ENCODE measurements around the gene SMPDL3A. TPM values are rescaled to one million over a fixed set of nuclear protein-coding genes. Genes with fewer than 3 reads are reported as not detected.

The SMPDL3A gene
- total RNA-seq, 1 donor from 2014 or later = 19.6 TPM

DNA sequence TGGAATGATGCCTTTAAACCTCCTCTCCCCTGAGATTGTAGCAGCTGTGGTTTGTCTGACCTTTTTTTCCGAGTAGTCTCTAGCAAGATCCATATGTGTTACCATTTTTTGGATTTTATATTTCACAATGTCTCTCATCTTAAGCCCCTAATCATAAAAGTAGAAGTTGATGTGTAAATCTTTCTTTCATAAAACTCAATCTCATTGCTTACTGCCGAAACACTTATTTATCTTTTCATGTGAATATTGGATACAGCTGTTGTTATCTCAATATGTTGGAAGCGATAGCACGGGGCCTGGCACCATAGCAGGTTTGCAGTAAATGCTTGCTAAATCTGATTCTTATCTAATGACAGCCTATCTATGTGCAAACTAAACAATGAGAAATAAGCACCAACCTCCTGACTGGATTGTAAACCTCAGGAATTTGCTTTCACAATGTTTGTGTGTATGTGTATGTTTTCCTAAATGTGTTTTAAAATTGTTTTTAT lies 14.2 kb downstream of the SMPDL3A start:
- no peaks in the 10 kb centered on the region for H3K27me3 ChIP-seq
- H3K4me1 ChIP-seq = no peaks in the 10 kb centered on the region
- DNase-seq (no peak), ATAC-seq (no peak)
- intact Hi-C loops (cut with DNase I) = no loop called here
- no peak overlapping the region for H3K4me3 ChIP-seq
- no peaks in the 10 kb centered on the region for H3K9me3 ChIP-seq
- peaks cover 16% of the 10 kb centered on the region for H3K36me3 ChIP-seq
- TF ChIP-seq CTCF (IDR thresholded peaks at IDR 0.05) = no peak
- no peak overlapping the region for H3K27ac ChIP-seq

DNA sequence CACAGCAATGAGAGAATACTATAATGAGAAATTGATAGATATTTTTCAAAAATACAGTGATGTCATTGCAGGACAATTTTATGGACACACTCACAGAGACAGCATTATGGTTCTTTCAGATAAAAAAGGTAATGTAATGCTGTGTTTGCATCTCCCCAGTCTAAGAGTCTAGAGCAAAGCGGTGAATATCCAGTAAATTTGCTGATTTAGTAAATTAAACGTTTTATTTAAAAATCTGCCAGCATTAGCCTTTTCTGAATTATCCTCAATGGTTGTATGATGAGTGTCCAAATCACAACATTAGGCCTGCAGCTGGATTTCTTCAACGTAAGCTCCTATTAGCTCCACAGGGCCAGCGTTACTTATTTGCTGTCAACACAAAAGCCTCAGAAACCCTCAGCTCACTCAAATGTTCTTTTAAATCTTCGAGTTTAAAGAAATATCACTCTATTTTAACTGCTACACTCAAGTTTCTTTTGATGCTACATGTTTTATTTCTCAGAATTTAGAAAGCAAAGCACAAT lies 16.0 kb downstream of the SMPDL3A start:
- Histone ChIP-seq H3K4me1 (no peaks in the 10 kb centered on the region), H3K36me3 (peaks cover 16% of the 10 kb centered on the region), H3K4me3 (no peak overlapping the region), H3K27ac (peak overlapping the region; percentile 43), H3K9me3 (no peaks in the 10 kb centered on the region), H3K27me3 (no peaks in the 10 kb centered on the region)
- no peak for ATAC-seq
- intact Hi-C loops (cut with DNase I) = no loop called here
- no peak for DNase-seq
- TF ChIP-seq CTCF (IDR thresholded peaks at IDR 0.05) = no peak

- Histone ChIP-seq H3K4me3 (no peak overlapping the region), H3K4me1 (no peaks in the 10 kb centered on the region), H3K36me3 (peaks cover 16% of the 10 kb centered on the region), H3K27ac (no peak overlapping the region), H3K9me3 (no peaks in the 10 kb centered on the region), H3K27me3 (no peaks in the 10 kb centered on the region)
- intact Hi-C loops (cut with DNase I) = no loop called here
- DNase-seq (no peak), ATAC-seq (no peak)
- TF ChIP-seq CTCF (IDR thresholded peaks at IDR 0.05) = no peak
These were observed 17.2 kb downstream of the SMPDL3A start for GRCh38 chr6:122806291-122806690.

DNA sequence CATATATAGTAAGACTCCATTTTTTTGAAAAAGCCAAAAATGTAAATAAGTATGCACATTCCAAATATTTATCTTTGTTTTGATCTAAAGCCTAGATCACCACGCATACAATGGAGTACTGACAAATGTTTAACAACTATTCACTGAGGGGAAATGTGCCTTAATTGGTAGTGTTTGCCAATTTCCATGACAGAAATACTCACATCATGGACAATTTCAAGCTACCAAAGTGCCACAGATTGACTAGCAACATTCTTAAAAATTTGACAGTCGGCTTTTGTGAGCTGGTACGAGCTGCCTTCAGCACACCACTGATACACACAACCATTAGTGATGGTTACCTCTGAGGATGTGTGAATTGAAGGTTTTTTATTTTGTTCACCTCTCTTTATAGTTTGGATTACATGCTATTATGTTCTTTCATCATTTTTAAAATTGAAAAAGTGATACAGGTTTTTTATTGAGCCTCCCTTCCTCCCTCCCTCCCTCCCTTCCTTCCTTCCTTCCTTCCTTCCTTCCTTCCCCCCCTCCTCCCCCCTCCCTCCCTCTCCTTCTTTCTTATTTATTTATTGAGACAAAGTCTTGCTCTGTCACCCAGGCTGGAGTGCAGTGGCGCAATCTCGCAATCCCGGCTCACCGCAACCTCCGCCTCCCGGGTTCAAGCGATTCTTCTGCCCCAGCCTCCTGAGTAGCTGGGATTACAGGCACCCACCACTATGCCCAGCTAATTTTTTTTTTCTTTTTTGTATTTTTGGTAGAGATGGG lies 19.2 kb downstream of the SMPDL3A start:
- DNase-seq = no peak
- no peaks in the 10 kb centered on the region for H3K4me1 ChIP-seq
- ATAC-seq = no peak
- H3K27ac ChIP-seq = no peak overlapping the region
- no peaks in the 10 kb centered on the region for H3K27me3 ChIP-seq
- intact Hi-C loops (cut with DNase I) = no loop called here
- peaks cover 16% of the 10 kb centered on the region for H3K36me3 ChIP-seq
- H3K9me3 ChIP-seq = no peaks in the 10 kb centered on the region
- no peak overlapping the region for H3K4me3 ChIP-seq
- no peak for TF ChIP-seq CTCF (IDR thresholded peaks at IDR 0.05)

- ATAC-seq (no peak), DNase-seq (no peak)
- H3K4me3 ChIP-seq = no peak overlapping the region
- no peaks in the 10 kb centered on the region for H3K9me3 ChIP-seq
- no peaks in the 10 kb centered on the region for H3K27me3 ChIP-seq
- no peak for TF ChIP-seq CTCF (IDR thresholded peaks at IDR 0.05)
- H3K4me1 ChIP-seq = no peaks in the 10 kb centered on the region
- H3K27ac ChIP-seq = no peak overlapping the region
- intact Hi-C loops (cut with DNase I) = no loop called here
- H3K36me3 ChIP-seq = peaks cover 16% of the 10 kb centered on the region
These were observed 19.9 kb downstream of the SMPDL3A start for GRCh38 chr6:122809001-122809400.
